Spleen (tissue), 11 donors: ENCODE data around the gene PLXNB1. TPM values are rescaled to one million over a fixed set of nuclear protein-coding genes. Genes with fewer than 3 reads are reported as not detected.
A peak's percentile ranks its signal among the peaks of the same experiment; 100 is the strongest.

Experiments used
- DNase-seq: peaks from one replicate; pipeline ENCODE4 v3.0.0-alpha.2; 2020
- H3K27ac ChIP-seq, 8 donors: fragments of 200-600 bp; sonication (generic) in 7 of 8; 1 replicate in 4 of 8; 2 replicates in 4 of 8; pipeline versions ENCODE4 v1.5.0 to v1.8.0; 2016 to 2021; ENCODE audit warnings: inconsistent platforms in 4 of 8, mild to moderate bottlenecking in 4 of 8, moderate library complexity in 1 of 8
- H3K27me3 ChIP-seq, 7 donors: fragments of 200-600 bp; sonication (generic) in 6 of 7; replicated peaks in 1 of 7; 1 replicate in 4 of 7; 2 replicates in 3 of 7; pipeline versions ENCODE4 v1.5.0 to v1.8.0; 2016 to 2021; ENCODE audit warnings: inconsistent platforms in 3 of 7, mild to moderate bottlenecking in 1 of 7
- H3K36me3 ChIP-seq, 6 donors: fragments of 200-600 bp; sonication (generic) in 5 of 6; 1 replicate in 4 of 6; 2 replicates in 2 of 6; pipeline versions ENCODE4 v1.5.0 to v1.8.0; 2016 to 2021; ENCODE audit warnings: inconsistent platforms in 2 of 6
- H3K4me1 ChIP-seq, 6 donors: fragments of 200-600 bp; sonication (generic) in 5 of 6; 1 replicate in 3 of 6; 2 replicates in 3 of 6; pipeline versions ENCODE4 v1.5.0 to v1.8.0; 2016 to 2021; ENCODE audit warnings: inconsistent platforms in 3 of 6
- H3K4me3 ChIP-seq, 8 donors: fragments of 200-600 bp; sonication (generic) in 7 of 8; 1 replicate in 4 of 8; 2 replicates in 4 of 8; pipeline versions ENCODE4 v1.5.0 to v1.8.0; 2016 to 2021; ENCODE audit warnings: inconsistent platforms in 4 of 8, mild to moderate bottlenecking in 4 of 8, moderate library complexity in 2 of 8
- H3K9me3 ChIP-seq, 8 donors: fragments of 200-600 bp; sonication (generic) in 7 of 8; 1 replicate in 4 of 8; 2 replicates in 4 of 8; pipeline versions ENCODE4 v1.5.0 to v1.8.0; 2016 to 2021; ENCODE audit warnings: inconsistent platforms in 4 of 8
- CTCF ChIP-seq, 11 experiments: fragments of 200-600 bp in 7 of 11; fragments of 450-650 bp in 4 of 11; sonication (generic) in 4 of 11; IDR thresholded peaks in 8 of 11; conservative IDR thresholded peaks in 3 of 11; 1 replicate in 7 of 11; 2 replicates in 4 of 11; pipeline versions ENCODE4 v1.4.0 to v1.8.0; 2016 to 2021; ENCODE audit warnings: antibody characterized with exemption in 11 of 11, inconsistent platforms in 4 of 11, mild to moderate bottlenecking in 1 of 11
- POLR2A ChIP-seq, 3 donors: fragments of 450-650 bp; IDR thresholded peaks; one replicate each; pipeline ENCODE4 v1.5.1; 2017; ENCODE audit warnings: antibody characterized with exemption in 3 of 3, mild to moderate bottlenecking in 1 of 3
- POLR2AphosphoS5 ChIP-seq, 3 donors: sonication (generic); formaldehyde crosslinking; IDR thresholded peaks; one replicate each; pipeline ENCODE4 v1.5.1; 2017; ENCODE audit warnings: antibody characterized with exemption in 3 of 3
- WGBS, 5 donors: extraction: QIAGEN DNeasy Blood & Tissue Kit in 3 of 5; methylation state at CpG; one replicate each; pipeline versions ENCODE4 v1.1.5 to v1.1.7; 2013 to 2018; 5-methylcytosine and 5-hydroxymethylcytosine counted together
- intact Hi-C: fragments of 100-400 bp; cut with DNase I; formaldehyde crosslinking; loops from one replicate; pipeline ENCODE4 v1.15.0; 2023; ENCODE audit warnings: low total_unique reads
- polyA plus RNA-seq, 3 donors: library from polyadenylated mRNA; stranded (reverse); fragments of 200-250 nt; gene quantifications; one replicate each; pipeline ENCODE4 v1.2.1, GENCODE V29; 2013
- total RNA-seq, 7 donors: library from RNA; depleted of rRNA in 3 of 7; stranded (reverse); fragments of >200 nt in 3 of 7; fragmentation: NEBNext Ultra II Directional in 4 of 7; extraction: Animal tissue kit (Norgen Biotek cat#: 25700) in 4 of 7; gene quantifications; one replicate each; pipeline versions ENCODE4 v1.1.0 to v1.2.1, GENCODE V29; 2016 to 2021
- donor health status: healthy with polysubstance abuse.
- donor health status: DM: no; HTN: no; CAD: no; lungs with moderate emphysema.
- donor health status: DM: no; HTN: no; CAD: no.
- donor health status: Bipolar disorder and iron deficiency.
- donor health status: healthy.
- donor health status: DM: no; HTN: no; CAD: no.
- donor health status: DM: yes; HTN: yes; CAD: no.

The PLXNB1 gene
- total and polyA plus RNA-seq, 10 donors = 12.3 to 95.9 (median 54.2) TPM

- Histone ChIP-seq H3K36me3 (no peaks in the 10 kb centered on the region), H3K4me3 (no peak overlapping the region), H3K9me3 (no peaks in the 10 kb centered on the region), H3K27ac (peak overlapping the region in 2 of 8 donors; percentile 37 to 42), H3K4me1 (peaks cover 0 to 33% (median 3%) of the 10 kb centered on the region in 6 donors), H3K27me3 (no peaks in the 10 kb centered on the region)
- 68 to 80% (median 73%) methylated on average over 6 to 9 of the region's 9 CpGs for WGBS, 5 donors
- no peak for TF ChIP-seq CTCF (IDR thresholded peaks at IDR 0.05 in 8 of 11, conservative IDR thresholded peaks at IDR 0.05 in 3 of 11)
- no peak for TF ChIP-seq POLR2AphosphoS5 (IDR thresholded peaks at IDR 0.05)
- TF ChIP-seq POLR2A (IDR thresholded peaks at IDR 0.05) = no peak
- intact Hi-C loops = no loop called here
- no peak for DNase-seq
These were observed 31.9 kb downstream of the PLXNB1 start for GRCh38 chr3:48397767-48398681.

- TF ChIP-seq POLR2AphosphoS5 (IDR thresholded peaks at IDR 0.05) (no peak), POLR2A (IDR thresholded peaks at IDR 0.05) (no peak), CTCF (IDR thresholded peaks at IDR 0.05 in 8 of 11, conservative IDR thresholded peaks at IDR 0.05 in 3 of 11) (no peak)
- intact Hi-C loops = no loop called here
- 75 to 84% (median 77%) methylated on average over 3 of the region's 3 CpGs for WGBS, 5 donors
- no peaks in the 10 kb centered on the region for H3K27me3 ChIP-seq
- H3K4me1 ChIP-seq = peaks cover 0 to 24% (median 3%) of the 10 kb centered on the region in 6 donors
- H3K9me3 ChIP-seq = no peaks in the 10 kb centered on the region
- H3K27ac ChIP-seq = no peak overlapping the region
- H3K36me3 ChIP-seq = no peaks in the 10 kb centered on the region
- no peak overlapping the region for H3K4me3 ChIP-seq
- DNase-seq = no peak
These were observed 34.2 kb downstream of the PLXNB1 start for GRCh38 chr3:48395714-48396113.

GRCh38 chr3:48394391-48394790 is 35.5 kb downstream of the PLXNB1 start:
- H3K9me3 ChIP-seq = no peaks in the 10 kb centered on the region
- H3K4me3 ChIP-seq = no peak overlapping the region
- no peak for TF ChIP-seq POLR2AphosphoS5 (IDR thresholded peaks at IDR 0.05)
- TF ChIP-seq POLR2A (IDR thresholded peaks at IDR 0.05) = no peak
- TF ChIP-seq CTCF (IDR thresholded peaks at IDR 0.05 in 8 of 11, conservative IDR thresholded peaks at IDR 0.05 in 3 of 11) = no peak
- H3K36me3 ChIP-seq = no peaks in the 10 kb centered on the region
- no peak for DNase-seq
- H3K4me1 ChIP-seq = peaks cover 0 to 21% (median 3%) of the 10 kb centered on the region in 6 donors
- intact Hi-C loops = no loop called here
- H3K27me3 ChIP-seq = no peaks in the 10 kb centered on the region
- no peak overlapping the region for H3K27ac ChIP-seq
- WGBS, 5 donors = 74 to 93% (median 79%) methylated on average over 2 of the region's 2 CpGs

- no peak for DNase-seq
- WGBS, 5 donors = 73 to 86% (median 81%) methylated on average over 2 of the region's 2 CpGs
- H3K9me3 ChIP-seq = peaks cover 0 to 5% (median 0%) of the 10 kb centered on the region in 8 donors
- no peak overlapping the region for H3K27ac ChIP-seq
- H3K36me3 ChIP-seq = no peaks in the 10 kb centered on the region
- TF ChIP-seq POLR2A (IDR thresholded peaks at IDR 0.05) (no peak), POLR2AphosphoS5 (IDR thresholded peaks at IDR 0.05) (no peak), CTCF (IDR thresholded peaks at IDR 0.05 in 8 of 11, conservative IDR thresholded peaks at IDR 0.05 in 3 of 11) (no peak)
- no peaks in the 10 kb centered on the region for H3K27me3 ChIP-seq
- intact Hi-C loops = no loop called here
- H3K4me3 ChIP-seq = no peak overlapping the region
- no peaks in the 10 kb centered on the region for H3K4me1 ChIP-seq
These were observed 40.9 kb downstream of the PLXNB1 start for GRCh38 chr3:48388966-48389365.
